ENCODE data around the gene RPTOR. TPM values are rescaled to one million over a fixed set of nuclear protein-coding genes. Genes with fewer than 3 reads are reported as not detected.

Gene RPTOR
- total and polyA plus RNA-seq, 10 of the 15 experiments (the other 5 are each of a cell fraction or from before 2014, with no cell fraction given), result 0.18 to 32.1 (median 7.8) TPM

DNA sequence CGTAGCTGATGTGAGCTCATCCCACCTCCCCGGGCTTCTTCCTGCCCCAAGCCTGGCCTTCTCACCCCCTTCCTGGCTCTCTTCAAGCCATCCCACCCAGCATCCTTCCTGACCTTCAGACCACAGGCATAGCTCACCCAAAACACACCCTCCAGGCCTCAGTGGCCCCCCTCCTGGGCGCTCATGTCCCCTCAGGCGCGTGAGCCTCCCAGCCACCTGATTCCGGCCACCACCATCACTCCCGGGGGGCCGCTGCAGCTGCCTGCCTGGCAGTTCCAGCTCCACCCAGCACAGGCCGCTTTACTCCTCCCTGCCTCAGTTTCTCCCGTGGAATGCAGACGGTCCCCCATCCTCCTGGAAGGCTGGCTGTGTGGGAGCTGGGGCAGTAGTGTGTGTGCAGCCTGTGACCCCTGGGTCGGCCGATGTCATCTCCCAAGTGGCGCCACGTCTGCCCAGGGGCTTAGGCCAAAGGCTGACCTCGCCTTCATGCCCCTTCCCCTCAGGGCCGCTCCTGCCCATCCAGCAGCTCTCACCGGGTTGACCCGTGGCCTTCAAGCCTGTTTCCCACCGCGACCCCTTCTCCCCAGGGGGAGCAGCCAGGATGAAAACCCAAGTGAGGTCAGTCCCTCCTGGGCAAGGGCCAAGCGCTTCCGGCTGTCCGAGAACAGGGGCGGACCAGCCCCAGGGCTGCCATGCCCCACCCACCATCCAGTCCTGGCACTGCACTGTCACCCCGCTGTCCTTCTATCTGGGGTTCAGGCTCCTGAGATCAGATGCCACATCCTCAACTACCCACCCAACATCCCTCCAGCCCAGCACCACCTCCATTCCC, 435.1 kb downstream of the RPTOR start:
- CTCF ChIA-PET, result interaction anchor here (1.5 to 2.0 kb wide), 2 partner anchors 114 to 552 kb away, joined by 6 to 10 read pairs; no protein-coding TSS in a partner anchor
- no peak overlapping the region for H2AFZ ChIP-seq (ENCODE audit: control insufficient read depth, low read depth, low read length)
- POLR2A ChIA-PET, result no interaction called here
- SMC1A ChIA-PET (ENCODE audit: uncharacterized antibody, unreplicated experiment), result no interaction called here
- FAIRE-seq (no peak), ATAC-seq (no peak), DNase-seq (ENCODE audit: low read depth, low spot score) (no peak)
- BruUV-seq (replicated peaks), result no TSS peak
- no peaks in the 10 kb centered on the region for H3K4me1 ChIP-seq (ENCODE audit: control insufficient read depth, insufficient read depth, low read length)
- no peaks in the 10 kb centered on the region for H4K20me1 ChIP-seq (ENCODE audit: control insufficient read depth, insufficient read depth)
- no peak overlapping the region for H3K9ac ChIP-seq (ENCODE audit: control insufficient read depth, insufficient read depth, low read length)
- H3K27me3 ChIP-seq (replicated peaks in 1 of 2; ENCODE audit: control insufficient read depth in 2 of 2, insufficient read depth in 2 of 2, low read length in 1 of 2), result peaks cover 0 to 3% of the 10 kb centered on the region in 2 experiments; a peak in 1 of 4 replicates
- H3K9me3 ChIP-seq (replicated peaks; ENCODE audit: control insufficient read depth, insufficient read depth, low read length), result no peaks in the 10 kb centered on the region
- intact Hi-C loops (cut with micrococcal nuclease; ENCODE audit: unreplicated experiment), result loop anchor here (2.0 to 5.0 kb wide), 2 partner anchors 402 to 553 kb away; no protein-coding TSS in a partner anchor
- no peak overlapping the region for H3K4me2 ChIP-seq (ENCODE audit: control insufficient read depth, insufficient read depth)
- in situ Hi-C loops (cut with MboI), result loop anchor here (5.0 kb wide), 1 partner anchor 552 kb away; no protein-coding TSS in a partner anchor
- 75% methylated on average over 21 of the region's 26 CpGs for WGBS (ENCODE audit: insufficient coverage, insufficient replicate concordance, low lambda C conversion rate, missing lambda C conversion rate)
- no peaks in the 10 kb centered on the region for H3K36me3 ChIP-seq (ENCODE audit: control insufficient read depth in 2 of 2, insufficient read depth in 2 of 2, low read length in 1 of 2)
- RAD21 ChIA-PET (ENCODE audit: unreplicated experiment), result interaction anchor here (1.2 kb wide), 1 partner anchor 552 kb away, joined by 5 read pairs; no protein-coding TSS in a partner anchor
- H3K27ac ChIP-seq (ENCODE audit: control insufficient read depth, insufficient read depth), result no peak overlapping the region
- H3K79me2 ChIP-seq (ENCODE audit: control insufficient read depth, insufficient read depth, low read length), result no peaks in the 10 kb centered on the region
- no peak overlapping the region for H3K4me3 ChIP-seq
- TF ChIP-seq ZBED1 (IDR thresholded peaks at IDR 0.05; ENCODE audit: borderline replicate concordance) (no peak), RFX5 (IDR thresholded peaks at IDR 0.05; ENCODE audit: low read depth, low read length) (no peak), MEF2A (IDR thresholded peaks at IDR 0.05; ENCODE audit: insufficient read depth, low read depth, low read length) (no peak), JUNB (IDR thresholded peaks at IDR 0.05) (no peak), SP1 (IDR thresholded peaks at IDR 0.05; ENCODE audit: low read depth, low read length) (no peak), CHD2 (IDR thresholded peaks at IDR 0.05; ENCODE audit: borderline replicate concordance, low read depth, low read length) (no peak), CREB1 (IDR thresholded peaks at IDR 0.05; ENCODE audit: low read depth) (no peak), NFYB (IDR thresholded peaks at IDR 0.05; ENCODE audit: insufficient read depth, low read depth, low read length) (no peak), RCOR1 (conservative IDR thresholded peaks at IDR 0.05; ENCODE audit: low read depth, low read length) (no peak), RAD21 (IDR thresholded peaks at IDR 0.05; ENCODE audit: insufficient read depth, low read depth, low read length) (no peak), MYC (IDR thresholded peaks at IDR 0.05; ENCODE audit: insufficient read depth, insufficient read length, insufficient replicate concordance, low read length, severe bottlenecking) (no peak)
- TF ChIP-seq, protein P1, sequence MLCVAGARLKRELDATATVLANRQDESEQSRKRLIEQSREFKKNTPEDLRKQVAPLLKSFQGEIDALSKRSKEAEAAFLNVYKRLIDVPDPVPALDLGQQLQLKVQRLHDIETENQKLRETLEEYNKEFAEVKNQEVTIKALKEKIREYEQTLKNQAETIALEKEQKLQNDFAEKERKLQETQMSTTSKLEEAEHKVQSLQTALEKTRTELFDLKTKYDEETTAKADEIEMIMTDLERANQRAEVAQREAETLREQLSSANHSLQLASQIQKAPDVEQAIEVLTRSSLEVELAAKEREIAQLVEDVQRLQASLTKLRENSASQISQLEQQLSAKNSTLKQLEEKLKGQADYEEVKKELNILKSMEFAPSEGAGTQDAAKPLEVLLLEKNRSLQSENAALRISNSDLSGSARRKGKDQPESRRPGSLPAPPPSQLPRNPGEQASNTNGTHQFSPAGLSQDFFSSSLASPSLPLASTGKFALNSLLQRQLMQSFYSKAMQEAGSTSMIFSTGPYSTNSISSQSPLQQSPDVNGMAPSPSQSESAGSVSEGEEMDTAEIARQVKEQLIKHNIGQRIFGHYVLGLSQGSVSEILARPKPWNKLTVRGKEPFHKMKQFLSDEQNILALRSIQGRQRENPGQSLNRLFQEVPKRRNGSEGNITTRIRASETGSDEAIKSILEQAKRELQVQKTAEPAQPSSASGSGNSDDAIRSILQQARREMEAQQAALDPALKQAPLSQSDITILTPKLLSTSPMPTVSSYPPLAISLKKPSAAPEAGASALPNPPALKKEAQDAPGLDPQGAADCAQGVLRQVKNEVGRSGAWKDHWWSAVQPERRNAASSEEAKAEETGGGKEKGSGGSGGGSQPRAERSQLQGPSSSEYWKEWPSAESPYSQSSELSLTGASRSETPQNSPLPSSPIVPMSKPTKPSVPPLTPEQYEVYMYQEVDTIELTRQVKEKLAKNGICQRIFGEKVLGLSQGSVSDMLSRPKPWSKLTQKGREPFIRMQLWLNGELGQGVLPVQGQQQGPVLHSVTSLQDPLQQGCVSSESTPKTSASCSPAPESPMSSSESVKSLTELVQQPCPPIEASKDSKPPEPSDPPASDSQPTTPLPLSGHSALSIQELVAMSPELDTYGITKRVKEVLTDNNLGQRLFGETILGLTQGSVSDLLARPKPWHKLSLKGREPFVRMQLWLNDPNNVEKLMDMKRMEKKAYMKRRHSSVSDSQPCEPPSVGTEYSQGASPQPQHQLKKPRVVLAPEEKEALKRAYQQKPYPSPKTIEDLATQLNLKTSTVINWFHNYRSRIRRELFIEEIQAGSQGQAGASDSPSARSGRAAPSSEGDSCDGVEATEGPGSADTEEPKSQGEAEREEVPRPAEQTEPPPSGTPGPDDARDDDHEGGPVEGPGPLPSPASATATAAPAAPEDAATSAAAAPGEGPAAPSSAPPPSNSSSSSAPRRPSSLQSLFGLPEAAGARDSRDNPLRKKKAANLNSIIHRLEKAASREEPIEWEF (IDR thresholded peaks at IDR 0.05; ENCODE audit: insufficient replicate concordance, low read depth, low read length), result no peak
- TF ChIP-seq, protein P2, sequence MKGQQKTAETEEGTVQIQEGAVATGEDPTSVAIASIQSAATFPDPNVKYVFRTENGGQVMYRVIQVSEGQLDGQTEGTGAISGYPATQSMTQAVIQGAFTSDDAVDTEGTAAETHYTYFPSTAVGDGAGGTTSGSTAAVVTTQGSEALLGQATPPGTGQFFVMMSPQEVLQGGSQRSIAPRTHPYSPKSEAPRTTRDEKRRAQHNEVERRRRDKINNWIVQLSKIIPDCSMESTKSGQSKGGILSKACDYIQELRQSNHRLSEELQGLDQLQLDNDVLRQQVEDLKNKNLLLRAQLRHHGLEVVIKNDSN (IDR thresholded peaks at IDR 0.05; ENCODE audit: borderline replicate concordance, extremely low read length, insufficient read depth, low read depth, low read length), result no peak
- TF ChIP-seq, protein P3, sequence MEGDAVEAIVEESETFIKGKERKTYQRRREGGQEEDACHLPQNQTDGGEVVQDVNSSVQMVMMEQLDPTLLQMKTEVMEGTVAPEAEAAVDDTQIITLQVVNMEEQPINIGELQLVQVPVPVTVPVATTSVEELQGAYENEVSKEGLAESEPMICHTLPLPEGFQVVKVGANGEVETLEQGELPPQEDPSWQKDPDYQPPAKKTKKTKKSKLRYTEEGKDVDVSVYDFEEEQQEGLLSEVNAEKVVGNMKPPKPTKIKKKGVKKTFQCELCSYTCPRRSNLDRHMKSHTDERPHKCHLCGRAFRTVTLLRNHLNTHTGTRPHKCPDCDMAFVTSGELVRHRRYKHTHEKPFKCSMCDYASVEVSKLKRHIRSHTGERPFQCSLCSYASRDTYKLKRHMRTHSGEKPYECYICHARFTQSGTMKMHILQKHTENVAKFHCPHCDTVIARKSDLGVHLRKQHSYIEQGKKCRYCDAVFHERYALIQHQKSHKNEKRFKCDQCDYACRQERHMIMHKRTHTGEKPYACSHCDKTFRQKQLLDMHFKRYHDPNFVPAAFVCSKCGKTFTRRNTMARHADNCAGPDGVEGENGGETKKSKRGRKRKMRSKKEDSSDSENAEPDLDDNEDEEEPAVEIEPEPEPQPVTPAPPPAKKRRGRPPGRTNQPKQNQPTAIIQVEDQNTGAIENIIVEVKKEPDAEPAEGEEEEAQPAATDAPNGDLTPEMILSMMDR (IDR thresholded peaks at IDR 0.05 in 2 of 3, conservative IDR thresholded peaks at IDR 0.05 in 1 of 3; ENCODE audit: control insufficient read depth in 2 of 3, extremely low read depth in 1 of 3, insufficient read depth in 1 of 3, low read depth in 3 of 3, low read length in 3 of 3), result no peak
